Activated T-cell treated with anti-CD3 and anti-CD28 coated beads, Interleukin-2, amount 50 U/mL, for 4 hours (primary cell): Measurements from ENCODE around the gene AKAP9. TPM values are rescaled to one million over a fixed set of nuclear protein-coding genes. Genes with fewer than 3 reads are reported as not detected.
"Not testable (repeated sequence)": the region's sequence is repeated elsewhere in the genome, so short reads cannot be mapped to it uniquely, and the experiment has no call there.

Experiments
- ATAC-seq, 2 donors: fragments of 200-7000 bp; cut with Tn5 transposase; one replicate each; pipeline ENCODE4 v1.10.0; 2021
- DNase-seq: peaks from one replicate; pipeline ENCODE4 v3.0.0-alpha.2; 2020
- H3K27me3 Mint-ChIP-seq: one replicate; pipeline ENCODE4 v1.8.0; 2021; ENCODE audit warnings: low read depth, mixed read lengths
- H3K36me3 Mint-ChIP-seq: one replicate; pipeline ENCODE4 v1.8.0; 2022; ENCODE audit warnings: mixed read lengths; ENCODE audit not compliant: insufficient read depth
- H3K4me1 Mint-ChIP-seq: one replicate; pipeline ENCODE4 v1.8.0; 2021; ENCODE audit warnings: low read depth, mixed read lengths
- H3K4me3 Mint-ChIP-seq: one replicate; pipeline ENCODE4 v1.8.0; 2021; ENCODE audit warnings: mild to moderate bottlenecking, moderate library complexity, mixed read lengths
- H3K9me3 Mint-ChIP-seq: one replicate; pipeline ENCODE4 v1.8.0; 2021; ENCODE audit warnings: mixed read lengths
- total RNA-seq, 3 donors: library from RNA; stranded (reverse); gene quantifications; one replicate each; pipeline ENCODE4 v1.2.1, GENCODE V29; 2021

The AKAP9 gene
- total RNA-seq, 3 donors from 2014 or later = 22.0 to 25.6 (median 23.9) TPM

GRCh38 chr7:92006046-92006445 is 65.4 kb downstream of the AKAP9 start:
- H3K27me3 Mint-ChIP-seq = no peaks in the 10 kb centered on the region
- no peak for ATAC-seq
- no peak for DNase-seq
- H3K36me3 Mint-ChIP-seq = peaks cover 47% of the 10 kb centered on the region
- no peak overlapping the region for H3K4me3 Mint-ChIP-seq
- H3K4me1 Mint-ChIP-seq = peaks cover 2% of the 10 kb centered on the region
- no peaks in the 10 kb centered on the region for H3K9me3 Mint-ChIP-seq

DNA sequence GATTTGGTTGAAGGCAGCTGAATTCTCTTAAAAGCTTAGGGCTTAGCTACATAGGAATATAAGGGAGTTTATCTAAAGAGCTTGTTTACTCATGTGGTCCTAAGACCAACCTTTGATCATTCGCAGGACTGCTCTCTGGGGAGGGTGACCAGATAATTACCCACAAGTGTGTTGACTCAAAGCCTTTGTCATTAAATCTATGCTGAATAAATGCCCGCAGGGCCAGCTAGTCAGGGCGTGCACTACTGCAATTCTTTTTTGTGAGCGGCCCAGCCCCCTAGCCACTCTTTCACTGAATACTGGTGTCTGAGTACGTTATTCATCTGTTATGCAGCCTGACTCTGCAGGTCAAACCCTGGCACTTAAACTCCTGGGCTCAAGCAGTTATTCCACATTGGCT is 69.6 kb downstream of the AKAP9 start:
- H3K27me3 Mint-ChIP-seq = no peaks in the 10 kb centered on the region
- peaks cover 36% of the 10 kb centered on the region for H3K36me3 Mint-ChIP-seq
- no peaks in the 10 kb centered on the region for H3K9me3 Mint-ChIP-seq
- no peaks in the 10 kb centered on the region for H3K4me1 Mint-ChIP-seq
- no peak for ATAC-seq
- no peak for DNase-seq
- no peak overlapping the region for H3K4me3 Mint-ChIP-seq

DNA sequence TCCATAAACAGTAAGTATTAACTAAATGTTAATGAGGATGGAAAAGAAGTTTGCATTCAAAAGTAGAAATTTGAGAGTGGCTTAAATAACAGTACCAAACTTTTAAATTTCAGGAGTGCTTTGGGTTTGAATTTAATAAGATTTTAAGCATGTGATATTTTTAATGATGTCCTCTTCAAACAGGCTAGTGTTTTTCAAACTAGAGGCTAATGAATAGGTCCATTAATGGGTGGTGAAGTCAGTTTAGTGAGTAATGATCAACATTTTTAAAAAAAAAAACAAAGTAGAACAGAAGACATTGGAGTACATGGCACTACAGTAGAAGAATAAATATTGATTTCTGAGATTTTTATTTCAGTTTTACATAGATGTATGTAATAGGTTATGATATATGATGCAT is 72.9 kb downstream of the AKAP9 start:
- Mint-ChIP-seq H3K9me3 (no peaks in the 10 kb centered on the region), H3K36me3 (peaks cover 36% of the 10 kb centered on the region), H3K4me1 (no peaks in the 10 kb centered on the region), H3K27me3 (no peaks in the 10 kb centered on the region), H3K4me3 (no peak overlapping the region)
- no peak for DNase-seq
- no peak for ATAC-seq

GRCh38 chr7:92020636-92021035 is 80.0 kb downstream of the AKAP9 start:
- H3K9me3 Mint-ChIP-seq = no peaks in the 10 kb centered on the region
- DNase-seq (no peak), ATAC-seq (no peak)
- H3K4me1 Mint-ChIP-seq = no peaks in the 10 kb centered on the region
- H3K36me3 Mint-ChIP-seq = peaks cover 39% of the 10 kb centered on the region
- no peak overlapping the region for H3K4me3 Mint-ChIP-seq
- H3K27me3 Mint-ChIP-seq = no peaks in the 10 kb centered on the region

- Mint-ChIP-seq H3K27me3 (no peaks in the 10 kb centered on the region), H3K36me3 (peaks cover 38% of the 10 kb centered on the region), H3K4me1 (no peaks in the 10 kb centered on the region), H3K9me3 (no peaks in the 10 kb centered on the region), H3K4me3 (no peak overlapping the region)
- ATAC-seq (no peak), DNase-seq (no peak)
Measured at GRCh38 chr7:92025260-92025659, 84.6 kb downstream of the AKAP9 start.

- H3K9me3 Mint-ChIP-seq, H3K4me1 Mint-ChIP-seq, ATAC-seq, H3K27me3 Mint-ChIP-seq, H3K4me3 Mint-ChIP-seq, DNase-seq: not testable (repeated sequence)
- peaks cover 39% of the 10 kb centered on the region for H3K36me3 Mint-ChIP-seq
Measured at GRCh38 chr7:92026635-92027034, 86.0 kb downstream of the AKAP9 start.

DNA sequence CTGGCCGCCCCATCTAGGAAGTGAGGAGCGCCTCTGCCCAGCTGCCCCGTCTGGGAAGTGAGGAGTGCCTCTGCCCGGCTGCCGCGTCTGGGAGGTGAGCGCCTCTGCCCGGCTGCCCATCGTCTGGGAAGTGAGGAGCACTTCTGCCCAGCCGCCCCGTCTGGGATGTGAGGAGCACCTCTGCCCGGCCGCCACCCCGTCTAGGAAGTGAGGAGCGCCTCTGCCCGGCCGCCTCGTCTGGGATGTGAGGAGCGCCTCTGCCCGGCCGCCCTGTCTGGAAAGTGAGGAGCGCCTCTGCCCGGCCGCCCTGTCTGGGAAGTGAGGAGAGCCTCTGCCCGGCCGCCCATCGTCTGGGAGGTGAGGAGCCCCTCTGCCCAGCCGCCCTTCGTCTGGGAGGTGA is 86.5 kb downstream of the AKAP9 start:
- ATAC-seq, H3K9me3 Mint-ChIP-seq, H3K4me1 Mint-ChIP-seq, H3K4me3 Mint-ChIP-seq, DNase-seq, H3K27me3 Mint-ChIP-seq: not testable (repeated sequence)
- peaks cover 37% of the 10 kb centered on the region for H3K36me3 Mint-ChIP-seq

- Mint-ChIP-seq H3K36me3 (peaks cover 40% of the 10 kb centered on the region), H3K9me3 (no peaks in the 10 kb centered on the region)
Measured at GRCh38 chr7:92028226-92028625, 87.6 kb downstream of the AKAP9 start.

DNA sequence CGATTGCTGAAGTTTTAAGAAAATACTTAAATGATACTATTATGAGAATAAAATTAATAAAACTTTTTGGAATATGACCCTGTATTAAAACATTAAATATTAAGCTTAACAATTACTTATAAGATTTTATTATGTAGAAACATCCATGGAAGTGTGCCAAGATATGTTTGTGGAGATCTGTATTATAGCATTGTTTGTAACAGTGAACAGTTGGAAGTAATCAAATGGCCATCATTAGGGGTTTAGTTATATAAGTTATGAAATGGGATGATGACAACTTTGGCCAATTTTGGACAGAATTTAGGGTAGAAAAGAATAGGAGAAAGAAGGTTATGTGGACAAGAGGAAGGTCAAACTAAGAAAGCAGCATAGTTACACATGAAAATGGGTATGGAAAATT is 88.0 kb downstream of the AKAP9 start:
- Mint-ChIP-seq H3K9me3 (no peaks in the 10 kb centered on the region), H3K27me3 (no peaks in the 10 kb centered on the region), H3K4me3 (no peak overlapping the region), H3K4me1 (no peaks in the 10 kb centered on the region), H3K36me3 (peaks cover 36% of the 10 kb centered on the region)
- no peak for DNase-seq
- ATAC-seq = no peak

More at GRCh38 chr7:92028226-92028625, 87.6 kb downstream of the AKAP9 start:
- Mint-ChIP-seq H3K4me1 (no peaks in the 10 kb centered on the region), H3K4me3 (no peak overlapping the region), H3K27me3 (no peaks in the 10 kb centered on the region)
- no peak for ATAC-seq
- no peak for DNase-seq

DNA sequence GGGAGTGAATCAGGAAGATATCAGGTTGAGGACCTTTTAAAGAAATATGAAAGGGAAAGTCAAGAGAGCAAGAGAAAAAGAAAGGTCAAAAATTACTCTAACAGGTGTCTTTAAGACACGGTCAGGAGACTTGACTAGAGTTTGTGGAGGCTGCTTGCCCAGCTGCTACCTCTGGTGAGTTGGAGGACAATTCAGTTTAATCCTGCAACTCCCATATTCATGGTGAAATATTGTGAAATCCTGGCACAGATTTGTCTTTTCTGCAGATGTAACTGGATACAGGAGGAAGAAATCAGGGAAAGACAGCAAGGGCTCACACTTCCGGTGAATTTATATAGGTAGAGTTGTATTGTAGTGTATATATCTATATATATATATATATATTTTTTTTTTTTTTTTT is 93.5 kb downstream of the AKAP9 start:
- Mint-ChIP-seq H3K4me3 (no peak overlapping the region), H3K27me3 (no peaks in the 10 kb centered on the region), H3K36me3 (peaks cover 32% of the 10 kb centered on the region), H3K4me1 (no peaks in the 10 kb centered on the region), H3K9me3 (no peaks in the 10 kb centered on the region)
- ATAC-seq (no peak), DNase-seq (no peak)

- ATAC-seq (no peak), DNase-seq (no peak)
- Mint-ChIP-seq H3K9me3 (no peaks in the 10 kb centered on the region), H3K36me3 (peaks cover 31% of the 10 kb centered on the region), H3K27me3 (no peaks in the 10 kb centered on the region), H3K4me1 (no peaks in the 10 kb centered on the region), H3K4me3 (no peak overlapping the region)
Measured at GRCh38 chr7:92035576-92035975, 94.9 kb downstream of the AKAP9 start.

DNA sequence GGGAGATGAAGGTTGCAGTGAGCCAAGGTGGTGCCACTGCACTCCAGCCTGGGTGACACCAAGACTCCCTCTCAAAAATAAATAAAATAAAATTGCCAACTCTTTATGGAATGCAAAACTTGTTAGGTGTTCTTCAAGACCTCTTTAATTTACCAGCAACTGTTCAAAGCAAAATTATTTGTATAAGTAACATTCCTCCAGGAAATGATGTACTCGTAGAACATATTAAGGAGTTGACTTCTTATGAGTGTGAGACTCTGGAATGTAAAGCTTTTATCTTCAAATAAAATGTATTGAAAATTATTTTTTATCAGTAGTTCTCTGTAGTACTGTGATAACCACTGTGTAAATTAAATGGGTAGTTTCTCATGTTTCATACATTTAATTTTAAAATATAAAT is 99.2 kb downstream of the AKAP9 start:
- H3K9me3 Mint-ChIP-seq = no peaks in the 10 kb centered on the region
- H3K4me3 Mint-ChIP-seq = no peak overlapping the region
- H3K4me1 Mint-ChIP-seq = no peaks in the 10 kb centered on the region
- peaks cover 21% of the 10 kb centered on the region for H3K36me3 Mint-ChIP-seq
- ATAC-seq (no peak), DNase-seq (no peak)
- no peaks in the 10 kb centered on the region for H3K27me3 Mint-ChIP-seq

DNA sequence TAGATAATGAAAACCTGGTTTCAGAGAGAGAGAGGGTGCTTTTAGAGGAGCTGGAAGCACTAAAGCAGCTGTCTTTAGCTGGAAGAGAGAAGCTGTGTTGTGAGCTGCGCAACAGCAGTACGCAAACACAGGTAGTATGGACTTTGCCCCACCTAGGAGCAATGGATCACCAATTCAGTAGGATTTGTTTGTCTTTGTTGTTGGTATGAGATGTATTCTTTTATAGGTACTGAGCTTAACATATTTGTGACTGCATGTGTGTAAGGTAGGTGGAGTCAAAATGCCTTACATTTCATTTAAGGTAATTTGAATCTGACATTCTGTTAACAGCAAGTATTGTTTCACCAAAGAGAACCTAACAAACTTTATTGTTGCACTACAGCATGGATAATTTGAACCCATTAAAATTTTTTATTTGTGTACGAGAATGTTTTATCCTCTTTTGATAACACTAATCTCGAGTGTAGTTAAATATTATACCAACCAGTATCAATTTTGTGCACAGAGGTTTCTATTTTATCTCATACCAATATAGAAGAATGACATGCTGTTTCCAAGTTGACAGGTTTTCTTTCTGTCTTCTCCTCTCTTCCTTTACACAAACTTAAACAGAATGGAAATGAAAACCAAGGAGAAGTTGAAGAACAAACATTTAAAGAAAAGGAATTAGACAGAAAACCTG is 101.5 kb downstream of the AKAP9 start:
- DNase-seq = no peak

DNA sequence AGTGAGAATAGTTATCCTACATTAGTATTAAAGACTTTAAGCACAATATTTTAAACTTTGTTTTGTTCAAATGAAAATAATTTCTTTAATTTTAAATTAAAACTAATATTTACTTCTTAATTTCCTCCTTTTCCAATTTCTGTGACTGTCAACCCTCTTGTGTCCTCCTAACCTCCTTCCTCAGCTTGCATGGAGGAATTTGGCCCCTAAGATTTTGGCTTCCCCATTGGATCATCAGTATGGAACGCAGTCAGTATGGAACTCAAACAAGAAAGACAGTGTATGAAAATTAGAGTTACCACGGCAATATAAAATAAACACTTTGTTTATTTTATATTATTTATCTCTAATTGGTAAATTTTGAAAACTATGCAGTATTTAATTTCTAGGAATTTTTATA is 102.4 kb downstream of the AKAP9 start:
- no peak for ATAC-seq
- Mint-ChIP-seq H3K4me1 (no peaks in the 10 kb centered on the region), H3K36me3 (peaks cover 37% of the 10 kb centered on the region), H3K9me3 (no peaks in the 10 kb centered on the region), H3K4me3 (no peak overlapping the region), H3K27me3 (no peaks in the 10 kb centered on the region)
- no peak for DNase-seq

More for the DNA sequence above, 101.5 kb downstream of the AKAP9 start:
- H3K4me1 Mint-ChIP-seq = no peaks in the 10 kb centered on the region
- no peaks in the 10 kb centered on the region for H3K9me3 Mint-ChIP-seq
- peaks cover 35% of the 10 kb centered on the region for H3K36me3 Mint-ChIP-seq
- ATAC-seq = no peak
- no peaks in the 10 kb centered on the region for H3K27me3 Mint-ChIP-seq
- no peak overlapping the region for H3K4me3 Mint-ChIP-seq

- H3K9me3 Mint-ChIP-seq = no peaks in the 10 kb centered on the region
- no peaks in the 10 kb centered on the region for H3K27me3 Mint-ChIP-seq
- no peaks in the 10 kb centered on the region for H3K4me1 Mint-ChIP-seq
- ATAC-seq (no peak), DNase-seq (no peak)
- peaks cover 35% of the 10 kb centered on the region for H3K36me3 Mint-ChIP-seq
- H3K4me3 Mint-ChIP-seq = no peak overlapping the region
Measured at GRCh38 chr7:92043637-92044036, 103.0 kb downstream of the AKAP9 start.
